H1 (cell line): Measurements from ENCODE around the gene ECE2. TPM values are rescaled to one million over a fixed set of nuclear protein-coding genes. Genes with fewer than 3 reads are reported as not detected.

Experiments used
- CTCF ChIA-PET: fragments of 300-600 bp; sonication (Branson Sonifier 250); formaldehyde crosslinking; loops from one replicate; lab custom pipeline; 2021; ENCODE audit not compliant: partially characterized antibody; lab: Charles Lee
- POLR2A ChIA-PET: fragments of 300-600 bp; sonication (Branson Sonifier 250); formaldehyde crosslinking; loops from one replicate; lab custom pipeline; 2021; ENCODE audit warnings: inconsistent platforms; ENCODE audit not compliant: partially characterized antibody; lab: Charles Lee
- DNase-seq, 2 experiments: peaks; one replicate each; pipeline versions ENCODE4 v3.0.0 to v3.0.0-alpha.2; 2010 to 2022; ENCODE audit warnings: low spot score in 2 of 2, low read depth in 1 of 2, mixed read lengths in 1 of 2
- FAIRE-seq: peaks from 2 replicates; lab custom pipeline; 2011; peaks lifted over from hg19 to GRCh38; lab: Jason Lieb, UNC
- H2AFZ ChIP-seq: 2 replicates; pipeline ENCODE4 v1.8.1; 2012; ENCODE audit warnings: low read length, inconsistent platforms
- H2AK5ac ChIP-seq: 2 replicates; pipeline ENCODE4 v1.6.1; 2013; ENCODE audit warnings: low read depth, low read length
- H2BK120ac ChIP-seq: replicated peaks from 2 replicates; pipeline ENCODE3; 2013; ENCODE audit warnings: low read depth, low read length, inconsistent platforms
- H2BK12ac ChIP-seq: 2 replicates; pipeline ENCODE4 v1.6.1; 2013; ENCODE audit warnings: low read depth, low read length
- H2BK15ac ChIP-seq: 2 replicates; pipeline ENCODE4 v1.6.1; 2013; ENCODE audit warnings: low read length
- H2BK20ac ChIP-seq: 2 replicates; pipeline ENCODE4 v1.6.1; 2013; ENCODE audit warnings: low read length
- H2BK5ac ChIP-seq: 2 replicates; pipeline ENCODE4 v1.6.1; 2013; ENCODE audit warnings: low read depth, low read length
- H3K14ac ChIP-seq: 2 replicates; pipeline ENCODE4 v1.6.1; 2013; ENCODE audit warnings: inconsistent platforms; ENCODE audit not compliant: insufficient read length
- H3K18ac ChIP-seq: 2 replicates; pipeline ENCODE4 v1.6.1; 2013; ENCODE audit warnings: low read length; ENCODE audit errors: extremely low read depth
- H3K23ac ChIP-seq: 2 replicates; pipeline ENCODE4 v1.6.1; 2013; ENCODE audit warnings: inconsistent platforms; ENCODE audit not compliant: insufficient read length
- H3K23me2 ChIP-seq: 2 replicates; pipeline ENCODE4 v1.6.1; 2013; ENCODE audit warnings: low read depth, low read length
- H3K27ac ChIP-seq: 2 replicates; pipeline ENCODE4 v1.6.1; 2011; ENCODE audit warnings: low read depth, low read length, inconsistent platforms
- H3K27me3 ChIP-seq, 4 experiments: replicated peaks in 1 of 4; 1 replicate in 1 of 4; 2 replicates in 3 of 4; pipeline versions ENCODE4 v1.6.1 to v1.8.1; 2011 to 2013; ENCODE audit warnings: low read length in 3 of 4, mild to moderate bottlenecking in 3 of 4, inconsistent platforms in 2 of 4, mixed read lengths in 2 of 4, moderate library complexity in 1 of 4; ENCODE audit not compliant: control insufficient read depth in 3 of 4, insufficient read depth in 3 of 4; ENCODE audit errors: extremely low read depth in 1 of 4
- H3K36me3 ChIP-seq, 4 experiments: 2 replicates each; pipeline versions ENCODE4 v1.6.1 to v1.8.1; 2011 to 2013; ENCODE audit warnings: mild to moderate bottlenecking in 4 of 4, low read length in 3 of 4, moderate library complexity in 2 of 4, control low read depth in 1 of 4, inconsistent platforms in 1 of 4; ENCODE audit not compliant: insufficient read depth in 4 of 4, control insufficient read depth in 2 of 4
- H3K4ac ChIP-seq: replicated peaks from 2 replicates; pipeline ENCODE3; 2013; ENCODE audit warnings: low read length, low read depth, mixed read lengths, inconsistent platforms; ENCODE audit not compliant: insufficient read length
- H3K4me1 ChIP-seq, 4 experiments: replicated peaks in 1 of 4; 1 replicate in 1 of 4; 2 replicates in 3 of 4; pipeline versions ENCODE4 v1.6.1 to v1.8.1; 2011 to 2013; ENCODE audit warnings: low read length in 3 of 4, inconsistent platforms in 2 of 4, mixed read lengths in 1 of 4; ENCODE audit not compliant: insufficient read depth in 4 of 4, control insufficient read depth in 3 of 4
- H3K4me2 ChIP-seq, 2 experiments: 2 replicates each; pipeline versions ENCODE4 v1.6.1 to v1.8.1; 2011 to 2013; ENCODE audit warnings: low read depth in 2 of 2, low read length in 2 of 2, control low read depth in 1 of 2, inconsistent platforms in 1 of 2, mild to moderate bottlenecking in 1 of 2; ENCODE audit not compliant: insufficient read depth in 1 of 2
- H3K4me3 ChIP-seq, 4 experiments: fragments of 200-600, 300-600 bp in 1 of 4; sonication (generic), shearing (Covaris generic), sonication (Bioruptor Twin) in 1 of 4; 2 replicates each; pipeline versions ENCODE4 v1.5.1 to v1.8.1; 2011 to 2016; ENCODE audit warnings: low read length in 4 of 4, low read depth in 3 of 4, control low read depth in 2 of 4, inconsistent platforms in 2 of 4, mild to moderate bottlenecking in 2 of 4, mixed read lengths in 1 of 4, moderate library complexity in 1 of 4; ENCODE audit not compliant: insufficient read depth in 2 of 4; ENCODE audit errors: extremely low read depth in 1 of 4
- H3K56ac ChIP-seq: replicated peaks from 2 replicates; pipeline ENCODE3; 2013; ENCODE audit warnings: low read depth, mild to moderate bottlenecking, mixed read lengths, low read length, inconsistent platforms; ENCODE audit not compliant: insufficient read length
- H3K79me1 ChIP-seq: 2 replicates; pipeline ENCODE4 v1.6.1; 2013; ENCODE audit warnings: low read depth, low read length, control low read depth
- H3K79me2 ChIP-seq, 2 experiments: 2 replicates each; pipeline versions ENCODE4 v1.6.1 to v1.8.1; 2012 to 2013; ENCODE audit warnings: low read length in 2 of 2, mild to moderate bottlenecking in 2 of 2, inconsistent platforms in 1 of 2; ENCODE audit not compliant: insufficient read depth in 2 of 2, control insufficient read depth in 1 of 2
- H3K9ac ChIP-seq, 4 experiments: replicated peaks in 1 of 4; 1 replicate in 1 of 4; 2 replicates in 3 of 4; pipeline versions ENCODE4 v1.6.1 to v1.8.1; 2011 to 2013; ENCODE audit warnings: low read depth in 3 of 4, low read length in 3 of 4, control low read depth in 2 of 4, mild to moderate bottlenecking in 2 of 4, moderate library complexity in 2 of 4, inconsistent platforms in 1 of 4; ENCODE audit errors: extremely low read depth in 1 of 4
- H3K9me3 ChIP-seq, 2 experiments: 2 replicates each; pipeline versions ENCODE4 v1.6.1 to v1.8.1; 2012 to 2013; ENCODE audit warnings: mild to moderate bottlenecking in 2 of 2, moderate library complexity in 2 of 2, control low read depth in 1 of 2, inconsistent platforms in 1 of 2, low read depth in 1 of 2, low read length in 1 of 2, mixed read lengths in 1 of 2; ENCODE audit not compliant: insufficient read depth in 2 of 2
- H4K20me1 ChIP-seq, 2 experiments: replicated peaks in 1 of 2; 2 replicates each; pipeline versions ENCODE3 to v1.8.1; 2011 to 2013; ENCODE audit warnings: inconsistent platforms in 2 of 2, low read length in 2 of 2, mild to moderate bottlenecking in 1 of 2; ENCODE audit not compliant: insufficient read depth in 2 of 2, control insufficient read depth in 1 of 2
- H4K5ac ChIP-seq: 2 replicates; pipeline ENCODE4 v1.6.1; 2013; ENCODE audit warnings: low read length, low read depth, mixed read lengths, inconsistent platforms; ENCODE audit not compliant: insufficient read length
- H4K8ac ChIP-seq: 2 replicates; pipeline ENCODE4 v1.8.0; 2013; ENCODE audit warnings: mild to moderate bottlenecking, moderate library complexity, low read length, inconsistent platforms; ENCODE audit not compliant: insufficient read depth; ENCODE audit errors: extremely low read depth
- H4K91ac ChIP-seq: replicated peaks from 2 replicates; pipeline ENCODE3; 2013; ENCODE audit warnings: low read length, mixed read lengths, inconsistent platforms; ENCODE audit not compliant: insufficient read length
- CEBPB ChIP-seq: IDR thresholded peaks from 2 replicates; pipeline ENCODE4 v1.6.1; 2012; ENCODE audit warnings: low read depth, low read length
- CREB1 ChIP-seq: IDR thresholded peaks from 2 replicates; pipeline ENCODE4 v1.6.1; 2012; ENCODE audit warnings: inconsistent platforms
- EP300 ChIP-seq, 2 experiments: IDR thresholded peaks; 1 replicate in 1 of 2; 2 replicates in 1 of 2; pipeline ENCODE4 v1.6.1; 2011 to 2012; ENCODE audit warnings: low read depth in 2 of 2, low read length in 2 of 2, mild to moderate bottlenecking in 2 of 2, borderline replicate concordance in 1 of 2, inconsistent platforms in 1 of 2, moderate library complexity in 1 of 2
- KDM4A ChIP-seq: IDR thresholded peaks from one replicate; pipeline ENCODE4 v1.7.1; 2012; ENCODE audit warnings: low read depth, mild to moderate bottlenecking, moderate library complexity, low read length, inconsistent platforms; ENCODE audit not compliant: severe bottlenecking
- YY1 ChIP-seq: IDR thresholded peaks from 2 replicates; pipeline ENCODE4 v1.6.1; 2011; ENCODE audit warnings: low read depth, mild to moderate bottlenecking, low read length
- WGBS, 2 experiments: shearing (Covaris generic) in 1 of 2; methylation state at CpG; one replicate each; pipeline versions ENCODE4 v1.1.6 to v1.1.7; 2013 to 2015; ENCODE audit warnings: low lambda C conversion rate in 2 of 2, mixed read lengths in 2 of 2, inconsistent platforms in 1 of 2, low coverage in 1 of 2, missing lambda C conversion rate in 1 of 2; ENCODE audit not compliant: insufficient replicate concordance in 2 of 2, insufficient coverage in 1 of 2, insufficient read length in 1 of 2; ENCODE audit errors: extremely low coverage in 1 of 2, missing lambda C conversion rate in 1 of 2; 5-methylcytosine and 5-hydroxymethylcytosine counted together
- polyA plus RNA-seq, 7 experiments: library from polyadenylated mRNA; depleted of rRNA in 3 of 7; stranded (reverse) in 5 of 7; unstranded in 2 of 7; fragments of >200 nt in 5 of 7; fragments of 200-250 nt in 2 of 7; gene quantifications; 1 replicate in 5 of 7; 2 replicates in 1 of 7; 4 replicates in 1 of 7; pipeline versions ENCODE4 v1.2.1 to v1.2.3, GENCODE V29; 2011 to 2013; ENCODE audit warnings: missing spikeins in 2 of 7, mixed read lengths in 2 of 7
- total RNA-seq: library from RNA; stranded (reverse); fragmentation: NEBNext Ultra II Directional; extraction: Animal tissue kit (Norgen Biotek cat#: 25700); gene quantifications from 2 replicates; pipeline ENCODE4 v1.2.1, GENCODE V29; 2021
- TF ChIP-seq, protein P1 (sequence below): IDR thresholded peaks from 2 replicates; pipeline ENCODE4 v1.6.1; 2012; ENCODE audit warnings: low read length, inconsistent platforms
- TF ChIP-seq, protein P2 (sequence below): IDR thresholded peaks from 2 replicates; pipeline ENCODE4 v1.6.1; 2012; ENCODE audit warnings: inconsistent platforms

The ECE2 gene
- total and polyA plus RNA-seq, 2 of the 8 experiments (the other 6 are each of a cell fraction or from before 2014, with no cell fraction given), result 0.44 to 0.86 TPM

DNA sequence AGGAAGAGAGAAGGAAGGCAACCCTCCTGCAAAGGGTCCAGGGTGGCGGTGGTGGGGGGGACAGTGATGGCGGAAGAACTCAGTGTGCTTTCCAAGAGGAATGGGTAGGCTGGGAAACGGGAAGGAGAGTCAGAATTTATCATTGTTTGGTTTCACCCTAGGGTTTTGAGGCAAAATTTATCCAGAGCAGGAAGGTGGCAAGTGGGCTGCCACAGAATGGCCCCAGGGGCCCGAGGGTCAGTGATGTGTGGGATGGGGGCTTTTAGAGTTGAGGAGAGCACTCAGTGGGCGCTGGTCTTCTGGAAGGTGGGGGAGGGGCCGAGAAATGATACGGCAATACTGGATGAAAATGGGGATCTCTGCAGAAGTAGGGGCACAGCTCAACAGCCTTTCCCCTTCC, 62.2 kb downstream of the ECE2 start:
- H2BK120ac ChIP-seq, result no peak overlapping the region
- POLR2A ChIA-PET, result interaction anchor here (0.8 to 3.6 kb wide), 18 partner anchors 8 to 189 kb away, joined by 3 to 30 read pairs (median 4); partner anchors contain the start of genes CAMK2N2 and EIF4G1
- DNase-seq (no peak), FAIRE-seq (no peak)
- no peak overlapping the region; the same call in 1 of the 2 replicates for H2BK5ac ChIP-seq
- no peaks in the 10 kb centered on the region for H3K27me3 ChIP-seq
- TF ChIP-seq CEBPB (no peak), KDM4A (no peak), YY1 (no peak), EP300 (IDR thresholded peaks at IDR 0.05; ENCODE audit: borderline replicate concordance in 1 of 2, low read depth in 2 of 2, low read length in 2 of 2) (no peak), CREB1 (no peak)
- TF ChIP-seq, protein P1, sequence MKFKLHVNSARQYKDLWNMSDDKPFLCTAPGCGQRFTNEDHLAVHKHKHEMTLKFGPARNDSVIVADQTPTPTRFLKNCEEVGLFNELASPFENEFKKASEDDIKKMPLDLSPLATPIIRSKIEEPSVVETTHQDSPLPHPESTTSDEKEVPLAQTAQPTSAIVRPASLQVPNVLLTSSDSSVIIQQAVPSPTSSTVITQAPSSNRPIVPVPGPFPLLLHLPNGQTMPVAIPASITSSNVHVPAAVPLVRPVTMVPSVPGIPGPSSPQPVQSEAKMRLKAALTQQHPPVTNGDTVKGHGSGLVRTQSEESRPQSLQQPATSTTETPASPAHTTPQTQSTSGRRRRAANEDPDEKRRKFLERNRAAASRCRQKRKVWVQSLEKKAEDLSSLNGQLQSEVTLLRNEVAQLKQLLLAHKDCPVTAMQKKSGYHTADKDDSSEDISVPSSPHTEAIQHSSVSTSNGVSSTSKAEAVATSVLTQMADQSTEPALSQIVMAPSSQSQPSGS, result no peak
- TF ChIP-seq, protein P2, sequence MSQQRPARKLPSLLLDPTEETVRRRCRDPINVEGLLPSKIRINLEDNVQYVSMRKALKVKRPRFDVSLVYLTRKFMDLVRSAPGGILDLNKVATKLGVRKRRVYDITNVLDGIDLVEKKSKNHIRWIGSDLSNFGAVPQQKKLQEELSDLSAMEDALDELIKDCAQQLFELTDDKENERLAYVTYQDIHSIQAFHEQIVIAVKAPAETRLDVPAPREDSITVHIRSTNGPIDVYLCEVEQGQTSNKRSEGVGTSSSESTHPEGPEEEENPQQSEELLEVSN, result no peak
- H3K79me2 ChIP-seq, result peaks cover 0 to 2% of the 10 kb centered on the region in 2 experiments; a peak in 1 of 4 replicates
- H3K9me3 ChIP-seq, result no peaks in the 10 kb centered on the region
- CTCF ChIA-PET, result interaction anchor here (0.9 to 3.6 kb wide), 12 partner anchors 10 to 204 kb away, joined by 4 to 16 read pairs (median 5); no protein-coding TSS in a partner anchor
- H3K14ac ChIP-seq, result no peak overlapping the region
- no peak overlapping the region for H4K91ac ChIP-seq
- 78% methylated on average over 6 of the region's 7 CpGs; no CpG with 5 or more reads in 1 of the 2 experiments for WGBS, 2 experiments
- H3K4me1 ChIP-seq, result peaks cover 5 to 27% (median 18%) of the 10 kb centered on the region in 4 experiments
- peak overlapping the region in 2 of 4 experiments; percentile 34 to 53; a peak in 2 of 7 replicates for H3K9ac ChIP-seq
- H3K23me2 ChIP-seq, result peaks cover 14% of the 10 kb centered on the region
- H4K8ac ChIP-seq, result peak overlapping the region; percentile 7
- no peak overlapping the region for H2AFZ ChIP-seq
- H3K4me3 ChIP-seq, result peak overlapping the region in 1 of 4 experiments; percentile 50; a peak in 4 of 8 replicates
- 0 out of 2 replicates have a peak overlapping the region, but pooled peaks have one; percentile 78 for H2AK5ac ChIP-seq
- H2BK12ac ChIP-seq, result peak overlapping the region; percentile 84; the same call in 1 of the 2 replicates
- peak overlapping the region; percentile 32; the same call in 1 of the 2 replicates for H3K27ac ChIP-seq
- peaks cover 18 to 36% of the 10 kb centered on the region in 2 experiments for H4K20me1 ChIP-seq
- no peak overlapping the region for H3K18ac ChIP-seq
- no peak overlapping the region for H2BK15ac ChIP-seq
- no peak overlapping the region for H2BK20ac ChIP-seq
- H3K4ac ChIP-seq, result no peak overlapping the region
- peak overlapping the region; percentile 72 to 98 for H3K4me2 ChIP-seq
- peaks cover 9% of the 10 kb centered on the region for H3K79me1 ChIP-seq
- H3K23ac ChIP-seq, result no peak overlapping the region
- H4K5ac ChIP-seq, result no peak overlapping the region
- no peak overlapping the region for H3K56ac ChIP-seq
- H3K36me3 ChIP-seq, result peaks cover 11 to 22% (median 20%) of the 10 kb centered on the region in 4 experiments; a peak in 7 of 8 replicates
